ENCODE results near the gene NDST3. TPM values are rescaled to one million over a fixed set of nuclear protein-coding genes. Genes with fewer than 3 reads are reported as not detected.

Gene NDST3
- total and polyA plus RNA-seq, 2 experiments from 2014 or later: 0.07 to 0.24 TPM

GRCh38 chr4:118237531-118237930 lies 203.2 kb downstream of the NDST3 start:
- Histone ChIP-seq H3K4me1 (ENCODE audit: low read depth) (no peaks in the 10 kb centered on the region), H3K9me3 (ENCODE audit: low read depth) (no peaks in the 10 kb centered on the region), H3K36me3 (no peaks in the 10 kb centered on the region), H3K4me3 (no peak overlapping the region), H3K27me3 (no peaks in the 10 kb centered on the region), H3K27ac (no peak overlapping the region)
- TF ChIP-seq CTCF (IDR thresholded peaks at IDR 0.05; ENCODE audit: low read depth, low read length): no peak
- DNase-seq (ENCODE audit: low read depth in 1 of 2, low spot score in 1 of 2): no peak

- H3K9me3 ChIP-seq (ENCODE audit: low read depth): no peaks in the 10 kb centered on the region
- no peaks in the 10 kb centered on the region for H3K4me1 ChIP-seq (ENCODE audit: low read depth)
- H3K27me3 ChIP-seq: no peaks in the 10 kb centered on the region
- H3K27ac ChIP-seq: no peak overlapping the region
- H3K36me3 ChIP-seq: no peaks in the 10 kb centered on the region
- H3K4me3 ChIP-seq: no peak overlapping the region
- no peak for DNase-seq (ENCODE audit: low read depth in 1 of 2, low spot score in 1 of 2)
- no peak for TF ChIP-seq CTCF (IDR thresholded peaks at IDR 0.05; ENCODE audit: low read depth, low read length)
Observed at GRCh38 chr4:118249890-118250289, 215.6 kb downstream of the NDST3 start.

- TF ChIP-seq CTCF (IDR thresholded peaks at IDR 0.05; ENCODE audit: low read depth, low read length): no peak
- H3K4me1 ChIP-seq (ENCODE audit: low read depth): no peaks in the 10 kb centered on the region
Observed at GRCh38 chr4:118254368-118254767, 220.1 kb downstream of the NDST3 start.

GRCh38 chr4:118259111-118259510 lies 224.8 kb downstream of the NDST3 start:
- H3K27ac ChIP-seq: no peak overlapping the region
- no peak overlapping the region for H3K4me3 ChIP-seq
- H3K27me3 ChIP-seq: no peaks in the 10 kb centered on the region
- no peak for TF ChIP-seq CTCF (IDR thresholded peaks at IDR 0.05; ENCODE audit: low read depth, low read length)
- no peaks in the 10 kb centered on the region for H3K9me3 ChIP-seq (ENCODE audit: low read depth)
- H3K4me1 ChIP-seq (ENCODE audit: low read depth): no peaks in the 10 kb centered on the region
- no peaks in the 10 kb centered on the region for H3K36me3 ChIP-seq
- no peak for DNase-seq (ENCODE audit: low read depth in 1 of 2, low spot score in 1 of 2)

More at GRCh38 chr4:118254368-118254767, 220.1 kb downstream of the NDST3 start:
- H3K4me3 ChIP-seq: no peak overlapping the region
- no peak for DNase-seq (ENCODE audit: low read depth in 1 of 2, low spot score in 1 of 2)
- no peaks in the 10 kb centered on the region for H3K27me3 ChIP-seq
- H3K36me3 ChIP-seq: no peaks in the 10 kb centered on the region
- H3K9me3 ChIP-seq (ENCODE audit: low read depth): no peaks in the 10 kb centered on the region
- H3K27ac ChIP-seq: no peak overlapping the region

- Histone ChIP-seq H3K27ac (no peak overlapping the region), H3K9me3 (ENCODE audit: low read depth) (no peaks in the 10 kb centered on the region), H3K36me3 (no peaks in the 10 kb centered on the region), H3K4me3 (no peak overlapping the region), H3K27me3 (no peaks in the 10 kb centered on the region), H3K4me1 (ENCODE audit: low read depth) (no peaks in the 10 kb centered on the region)
- no peak for TF ChIP-seq CTCF (IDR thresholded peaks at IDR 0.05; ENCODE audit: low read depth, low read length)
- DNase-seq (ENCODE audit: low read depth in 1 of 2, low spot score in 1 of 2): no peak
Observed at GRCh38 chr4:118260309-118260708, 226.0 kb downstream of the NDST3 start.

- H3K27me3 ChIP-seq: no peaks in the 10 kb centered on the region
- H3K9me3 ChIP-seq (ENCODE audit: low read depth): no peaks in the 10 kb centered on the region
- no peaks in the 10 kb centered on the region for H3K36me3 ChIP-seq
- TF ChIP-seq CTCF (IDR thresholded peaks at IDR 0.05; ENCODE audit: low read depth, low read length): no peak
- H3K4me1 ChIP-seq (ENCODE audit: low read depth): no peaks in the 10 kb centered on the region
- no peak overlapping the region for H3K4me3 ChIP-seq
- H3K27ac ChIP-seq: no peak overlapping the region
- no peak for DNase-seq (ENCODE audit: low read depth in 1 of 2, low spot score in 1 of 2)
Observed at GRCh38 chr4:118264096-118264495, 229.8 kb downstream of the NDST3 start.

Data from cardiac muscle cell (in vitro differentiated cells and primary cell).